Aorta (tissue), 5 donors: ENCODE results near the gene STAT4. TPM values are rescaled to one million over a fixed set of nuclear protein-coding genes. Genes with fewer than 3 reads are reported as not detected.
A peak's percentile ranks its signal among the peaks of the same experiment; 100 is the strongest.

ENCODE experiments used
- ATAC-seq: fragments of 200-7000 bp; cut with Tn5 transposase; one replicate; pipeline ENCODE4 v1.9.1; 2022; ENCODE audit warnings: moderate library complexity; ENCODE audit not compliant: low FRiP score
- DNase-seq, 2 donors: peaks; one replicate each; pipeline ENCODE4 v3.0.0-alpha.2; 2020
- H3K27ac ChIP-seq, 2 donors: one replicate each; pipeline ENCODE4 v1.5.1; 2013; ENCODE audit warnings: low read length in 2 of 2, mild to moderate bottlenecking in 2 of 2, moderate library complexity in 2 of 2, control low read depth in 1 of 2, inconsistent platforms in 1 of 2, low read depth in 1 of 2
- H3K27me3 ChIP-seq, 2 donors: one replicate each; pipeline ENCODE4 v1.6.1; 2013; ENCODE audit warnings: control low read depth in 1 of 2, low read length in 1 of 2, mild to moderate bottlenecking in 1 of 2, moderate library complexity in 1 of 2; ENCODE audit not compliant: insufficient read depth in 2 of 2, control insufficient read depth in 1 of 2
- H3K36me3 ChIP-seq, 2 donors: one replicate each; pipeline ENCODE4 v1.6.1; 2013; ENCODE audit warnings: control low read depth in 1 of 2, low read length in 1 of 2, mild to moderate bottlenecking in 1 of 2; ENCODE audit not compliant: insufficient read depth in 2 of 2, control insufficient read depth in 1 of 2
- H3K4me1 ChIP-seq, 2 donors: one replicate each; pipeline ENCODE4 v1.6.1; 2013; ENCODE audit warnings: low read length in 2 of 2, control low read depth in 1 of 2, mild to moderate bottlenecking in 1 of 2, moderate library complexity in 1 of 2; ENCODE audit not compliant: insufficient read depth in 2 of 2, control insufficient read depth in 1 of 2
- H3K4me3 ChIP-seq, 2 donors: one replicate each; pipeline ENCODE4 v1.5.1; 2013; ENCODE audit warnings: low read length in 2 of 2, control low read depth in 1 of 2, mild to moderate bottlenecking in 1 of 2
- H3K9me3 ChIP-seq: one replicate; pipeline ENCODE4 v1.6.1; 2013; ENCODE audit warnings: mild to moderate bottlenecking, low read length; ENCODE audit not compliant: control insufficient read depth
- WGBS, 2 donors: extraction: QIAGEN DNeasy Blood & Tissue Kit; methylation state at CpG; one replicate each; pipeline ENCODE4 v1.1.7; 2013; 5-methylcytosine and 5-hydroxymethylcytosine counted together
- intact Hi-C, 2 donors: fragments of 100-400 bp; cut with DNase I; formaldehyde crosslinking; loops; one replicate each; pipeline versions ENCODE4 v1.14.2 to v1.15.0; 2022
- polyA plus RNA-seq, 2 donors: library from polyadenylated mRNA; stranded (reverse); fragments of 200-250 nt; gene quantifications; one replicate each; pipeline ENCODE4 v1.2.3, GENCODE V29; 2013
- total RNA-seq, 2 donors: library from RNA; stranded (reverse); fragmentation: NEBNext Ultra II Directional; extraction: Animal tissue kit (Norgen Biotek cat#: 25700); gene quantifications; one replicate each; pipeline ENCODE4 v1.2.1, GENCODE V29; 2021
- donor health status: healthy with polysubstance abuse.
- donor health status: Bipolar disorder and iron deficiency.
- donor health status: DM: no; HTN: no; CAD: no.
- donor health status: DM: no; HTN: no; CAD: no.
- donor health status: DM: yes; HTN: yes; CAD: no.

STAT4 gene
- total and polyA plus RNA-seq, 4 donors = 1.1 to 7.7 (median 3.0) TPM

DNA sequence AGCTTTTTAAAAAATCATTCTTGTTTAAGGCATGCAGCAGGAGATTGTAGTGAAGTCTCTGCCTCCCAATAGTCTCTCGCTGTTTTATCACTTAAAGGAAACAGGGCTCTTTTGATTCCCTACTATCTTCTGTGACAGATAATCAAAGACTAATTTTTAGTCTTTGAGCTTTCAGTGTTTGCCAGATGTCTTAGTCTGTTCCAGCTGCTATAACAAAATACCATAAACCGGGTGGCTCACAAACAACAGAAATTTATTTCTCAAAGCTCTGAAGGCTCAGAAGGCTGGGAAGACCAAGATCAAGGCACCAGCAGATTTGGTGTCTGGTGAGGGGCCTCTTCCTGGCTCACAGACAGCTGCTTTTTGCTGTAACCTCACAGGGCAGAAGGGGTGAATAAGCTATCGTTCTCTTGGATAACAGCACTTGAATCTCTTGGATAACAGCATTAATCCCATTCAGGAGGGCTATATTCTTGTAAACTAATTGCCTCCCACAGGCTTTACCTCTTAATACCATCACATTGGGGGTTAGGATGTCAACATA, 37.8 kb upstream of the STAT4 start:
- Histone ChIP-seq H3K36me3 (no peaks in the 10 kb centered on the region), H3K27me3 (no peaks in the 10 kb centered on the region), H3K27ac (no peak overlapping the region), H3K4me3 (no peak overlapping the region), H3K4me1 (no peaks in the 10 kb centered on the region), H3K9me3 (no peaks in the 10 kb centered on the region)
- intact Hi-C loops = no loop called here
- no peak for ATAC-seq
- no peak for DNase-seq
- 90 to 94% methylated on average over 3 of the region's 3 CpGs for WGBS, 2 donors

DNA sequence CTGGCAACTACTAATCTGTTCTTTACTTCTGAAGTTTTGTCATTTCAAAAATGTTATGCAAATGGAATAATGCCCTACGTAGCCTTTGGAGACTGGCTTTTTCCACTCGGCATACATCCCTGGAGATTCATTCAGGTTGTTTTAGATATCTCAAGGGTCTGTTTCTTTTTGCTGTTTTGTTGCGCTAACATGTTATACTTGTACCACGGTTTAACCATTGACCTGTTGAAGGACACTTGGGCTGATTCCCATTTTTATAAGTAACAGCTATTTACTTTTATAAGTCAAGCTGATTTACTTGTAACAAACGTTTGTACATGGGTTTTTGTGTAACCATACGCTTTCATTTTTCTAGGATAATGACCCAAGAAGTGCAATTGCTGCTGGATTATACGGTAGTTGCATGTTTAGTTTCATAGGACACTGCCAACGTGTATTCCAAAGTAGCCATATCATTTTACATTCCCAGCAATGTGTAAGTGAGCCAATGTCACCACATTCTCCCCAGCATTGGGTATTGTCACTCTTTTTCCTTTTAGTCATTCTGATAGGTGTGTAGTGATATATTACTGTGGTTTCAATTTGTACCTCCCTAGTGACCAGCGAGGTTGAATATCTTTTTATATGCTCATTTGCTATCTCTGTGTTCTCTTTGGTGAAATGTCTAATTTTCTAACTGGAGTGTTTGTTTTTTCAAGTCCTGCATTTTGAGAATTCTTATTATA, 36.5 kb upstream of the STAT4 start:
- DNase-seq = no peak
- 37% methylated on average over 9 of the region's 9 CpGs for WGBS, 2 donors
- H3K4me3 ChIP-seq = no peak overlapping the region
- H3K9me3 ChIP-seq = no peaks in the 10 kb centered on the region
- no peak overlapping the region for H3K27ac ChIP-seq
- H3K27me3 ChIP-seq = no peaks in the 10 kb centered on the region
- ATAC-seq = no peak
- peaks cover 0 to 2% of the 10 kb centered on the region in 2 donors for H3K4me1 ChIP-seq
- intact Hi-C loops = no loop called here
- no peaks in the 10 kb centered on the region for H3K36me3 ChIP-seq

DNA sequence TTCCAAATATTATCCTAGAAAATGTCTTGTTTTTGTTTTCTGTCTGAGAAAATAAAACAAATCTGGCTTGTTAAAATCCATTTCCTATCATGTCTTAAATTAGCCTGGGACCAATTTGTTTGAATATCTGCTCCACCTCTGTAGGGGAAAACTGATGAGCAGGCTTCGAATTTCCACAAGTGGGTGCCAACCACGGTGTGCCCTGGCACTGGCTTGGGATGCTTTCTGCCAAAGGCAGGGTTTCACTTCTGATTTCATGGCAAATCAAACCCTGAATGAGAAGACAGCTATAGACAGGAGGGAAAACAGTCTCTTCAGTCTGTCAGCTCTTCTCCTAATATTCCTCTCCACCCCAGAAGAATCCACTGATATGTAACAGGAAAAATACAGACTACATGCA, 33.7 kb upstream of the STAT4 start:
- DNase-seq = no peak
- Histone ChIP-seq H3K4me1 (peaks cover 3 to 6% of the 10 kb centered on the region in 2 donors), H3K9me3 (no peaks in the 10 kb centered on the region), H3K27ac (no peak overlapping the region), H3K4me3 (no peak overlapping the region), H3K36me3 (no peaks in the 10 kb centered on the region), H3K27me3 (no peaks in the 10 kb centered on the region)
- WGBS, 2 donors = 10 to 14% methylated on average over 2 of the region's 2 CpGs
- ATAC-seq = no peak
- intact Hi-C loops = no loop called here

DNA sequence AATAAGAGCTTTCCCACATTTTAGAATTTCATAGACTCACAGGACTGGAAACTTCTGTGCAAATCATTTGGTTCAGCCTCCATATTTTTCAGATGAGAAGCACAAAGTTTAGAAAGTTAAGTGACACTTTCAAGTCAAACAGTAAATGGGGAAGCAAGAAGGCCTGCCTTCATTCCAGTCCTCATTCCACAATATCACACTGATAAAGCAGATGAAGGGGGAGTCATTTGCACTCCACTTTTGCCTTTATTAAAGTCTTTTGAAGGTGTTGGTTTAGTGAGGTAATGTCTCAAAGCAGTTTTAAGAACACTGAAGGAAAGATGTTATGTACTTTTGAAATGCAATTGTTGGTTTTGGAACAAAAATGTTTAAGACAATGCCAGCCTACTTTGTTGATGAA, 32.7 kb upstream of the STAT4 start:
- peaks cover 6% of the 10 kb centered on the region in 2 donors for H3K4me1 ChIP-seq
- intact Hi-C loops = no loop called here
- H3K4me3 ChIP-seq = no peak overlapping the region

DNA sequence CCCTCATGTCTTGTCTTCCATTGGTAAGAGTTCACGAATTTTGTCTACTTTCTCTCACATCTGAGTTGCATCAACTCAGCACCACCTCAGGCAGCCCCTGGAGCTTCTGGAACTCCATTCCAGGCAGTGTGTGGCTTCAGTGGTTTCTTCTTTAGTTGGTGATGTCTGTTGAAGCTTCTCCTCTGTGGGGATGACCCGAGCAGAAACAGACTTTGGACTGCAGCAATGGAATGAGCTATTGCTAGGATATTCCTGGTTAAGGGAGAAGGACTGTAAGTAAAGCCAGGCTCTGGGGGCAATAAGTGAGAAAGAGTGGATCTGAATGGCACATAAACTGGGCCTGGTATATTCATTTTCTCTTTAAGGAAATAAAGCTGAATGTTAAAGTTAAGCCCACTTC, 32.3 kb upstream of the STAT4 start:
- H3K36me3 ChIP-seq = no peaks in the 10 kb centered on the region
- H3K27me3 ChIP-seq = no peaks in the 10 kb centered on the region
- H3K4me3 ChIP-seq = no peak overlapping the region
- H3K9me3 ChIP-seq = no peaks in the 10 kb centered on the region
- H3K4me1 ChIP-seq = peaks cover 6% of the 10 kb centered on the region in 2 donors
- no peak for ATAC-seq
- H3K27ac ChIP-seq = peak overlapping the region in 1 of 2 donors; percentile 47
- intact Hi-C loops = no loop called here
- no peak for DNase-seq
- 51 to 65% methylated on average over 2 of the region's 2 CpGs for WGBS, 2 donors

More for the DNA sequence above, 32.7 kb upstream of the STAT4 start:
- DNase-seq (no peak), ATAC-seq (no peak)
- Histone ChIP-seq H3K9me3 (no peaks in the 10 kb centered on the region), H3K27ac (peak overlapping the region in 1 of 2 donors; percentile 47), H3K27me3 (no peaks in the 10 kb centered on the region), H3K36me3 (no peaks in the 10 kb centered on the region)

DNA sequence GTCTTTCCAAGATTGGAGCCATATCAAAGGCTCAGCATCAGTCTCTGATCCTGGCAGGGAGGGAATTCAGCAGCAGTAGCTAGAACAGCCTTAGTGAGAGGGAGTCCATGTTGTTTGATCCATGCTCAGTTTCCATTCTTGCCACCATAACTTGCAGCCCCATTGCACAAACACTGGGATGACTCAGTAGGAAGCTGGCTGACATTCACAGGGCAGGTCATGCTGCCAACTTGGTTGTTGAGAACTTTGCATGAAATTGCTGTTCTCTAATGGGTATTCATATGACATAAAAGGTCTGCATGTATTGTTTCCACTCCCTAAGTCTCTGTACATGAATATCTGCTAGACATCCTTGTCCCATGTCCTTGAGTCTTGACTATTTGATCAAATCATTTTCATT, 29.9 kb upstream of the STAT4 start:
- no peaks in the 10 kb centered on the region for H3K36me3 ChIP-seq
- H3K27ac ChIP-seq = no peak overlapping the region
- DNase-seq (peak in 1 of 2 donors; percentile 53), ATAC-seq (no peak)
- no peaks in the 10 kb centered on the region for H3K9me3 ChIP-seq
- H3K4me1 ChIP-seq = peaks cover 6 to 9% of the 10 kb centered on the region in 2 donors
- H3K27me3 ChIP-seq = no peaks in the 10 kb centered on the region
- intact Hi-C loops = no loop called here
- no peak overlapping the region for H3K4me3 ChIP-seq

DNA sequence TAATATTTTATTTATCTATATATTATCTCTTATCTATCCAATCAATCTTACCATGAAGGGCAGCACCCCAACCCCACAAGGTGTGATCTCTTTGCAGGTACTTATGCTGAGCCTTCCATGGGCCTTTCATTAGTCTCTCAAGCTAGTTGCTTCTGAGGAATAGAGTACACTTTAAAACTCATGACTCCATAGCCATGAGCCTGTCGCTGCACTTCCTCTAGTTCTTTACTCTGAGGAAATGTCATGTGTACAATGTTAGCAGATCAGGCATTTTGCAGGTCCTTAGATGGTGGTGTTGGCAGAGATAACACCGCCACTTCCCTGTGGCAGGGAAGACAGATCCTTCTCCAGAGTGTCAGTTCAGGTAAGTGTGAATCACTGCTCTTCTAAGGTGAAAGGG, 29.5 kb upstream of the STAT4 start:
- Histone ChIP-seq H3K27ac (no peak overlapping the region), H3K36me3 (no peaks in the 10 kb centered on the region), H3K9me3 (no peaks in the 10 kb centered on the region), H3K4me3 (no peak overlapping the region), H3K27me3 (no peaks in the 10 kb centered on the region), H3K4me1 (peaks cover 6 to 9% of the 10 kb centered on the region in 2 donors)
- 99% methylated on average over 2 of the region's 2 CpGs for WGBS, 2 donors
- DNase-seq (no peak), ATAC-seq (no peak)
- intact Hi-C loops = no loop called here

DNA sequence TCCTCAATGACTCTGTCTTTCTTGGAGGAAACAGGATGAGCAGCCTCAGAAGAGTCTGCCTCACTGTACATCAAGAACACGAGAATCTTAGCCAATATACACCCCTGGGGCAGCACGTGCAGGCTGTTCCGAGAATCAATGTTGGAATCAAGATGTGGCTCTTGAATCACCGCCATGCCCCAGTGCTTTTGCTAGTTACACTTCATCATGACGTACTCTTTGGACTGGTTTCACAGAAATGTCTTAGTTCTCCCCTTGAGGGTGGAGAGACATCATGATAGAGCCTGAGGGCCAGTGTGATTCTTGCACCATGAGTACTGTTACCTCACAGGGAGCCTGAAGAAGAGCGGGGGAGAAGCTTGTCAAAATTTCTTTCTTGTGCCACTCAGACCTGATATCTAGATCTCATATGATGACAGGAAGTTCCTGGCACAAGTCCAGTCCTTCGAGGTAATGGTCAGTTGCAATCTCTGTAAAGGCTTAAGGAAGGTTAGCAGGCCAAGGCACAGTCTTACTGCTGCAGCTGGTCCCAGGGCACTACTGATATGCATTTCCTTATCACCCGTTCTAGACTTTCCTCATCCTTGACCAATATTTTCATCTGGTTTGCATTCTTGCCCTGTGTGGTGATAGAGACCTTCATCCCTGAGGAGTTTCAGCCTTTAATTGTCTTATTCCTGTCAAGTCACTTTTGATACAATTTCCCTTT, 28.2 kb upstream of the STAT4 start:
- H3K4me3 ChIP-seq = no peak overlapping the region
- intact Hi-C loops = loop anchor here in 1 of 2 donors (10.0 kb wide), 1 partner anchor 46 kb away; no protein-coding TSS in a partner anchor
- no peaks in the 10 kb centered on the region for H3K36me3 ChIP-seq
- H3K4me1 ChIP-seq = peaks cover 6 to 9% of the 10 kb centered on the region in 2 donors
- WGBS, 2 donors = 29 to 40% methylated on average over 8 of the region's 8 CpGs
- H3K27me3 ChIP-seq = no peaks in the 10 kb centered on the region
- ATAC-seq (peak; percentile 76), DNase-seq (peak; percentile 54 to 78)
- H3K27ac ChIP-seq = no peak overlapping the region
- H3K9me3 ChIP-seq = no peaks in the 10 kb centered on the region
